Activated CD8-positive, alpha-beta T cell treated with anti-CD3 and anti-CD28 coated beads for 36 hours (primary cell): ENCODE results near the gene LIMD2. TPM values are rescaled to one million over a fixed set of nuclear protein-coding genes. Genes with fewer than 3 reads are reported as not detected.

Experiments used
- ATAC-seq: fragments of 200-7000 bp; cut with Tn5 transposase; one replicate; pipeline ENCODE4 v1.10.0; 2021; ENCODE audit warnings: mild to moderate bottlenecking, moderate library complexity
- CTCF ChIA-PET: fragments of 350-600 bp; sonication (Branson Sonifier 250); formaldehyde crosslinking; loops from one replicate; lab custom pipeline; 2021; ENCODE audit warnings: antibody characterized with exemption; lab: Charles Lee
- POLR2A ChIA-PET: fragments of 350-600 bp; sonication (Branson Sonifier 250); formaldehyde crosslinking; loops from one replicate; lab custom pipeline; 2021; ENCODE audit warnings: antibody characterized with exemption; lab: Charles Lee
- DNase-seq: peaks from one replicate; pipeline ENCODE4 v3.0.0-alpha.2; 2020
- H3K27ac Mint-ChIP-seq: one replicate; pipeline ENCODE4 v1.8.0; 2021; ENCODE audit warnings: mild to moderate bottlenecking, mixed read lengths
- H3K27me3 Mint-ChIP-seq: one replicate; pipeline ENCODE4 v1.8.0; 2021; ENCODE audit warnings: mixed read lengths
- H3K36me3 Mint-ChIP-seq: one replicate; pipeline ENCODE4 v1.8.0; 2021; ENCODE audit warnings: low read depth, mixed read lengths
- H3K4me1 Mint-ChIP-seq: one replicate; pipeline ENCODE4 v1.8.0; 2021; ENCODE audit warnings: low read depth, mixed read lengths
- H3K4me3 Mint-ChIP-seq: one replicate; pipeline ENCODE4 v1.8.0; 2021; ENCODE audit warnings: mild to moderate bottlenecking, moderate library complexity, mixed read lengths
- H3K9me3 Mint-ChIP-seq: one replicate; pipeline ENCODE4 v1.8.0; 2021; ENCODE audit warnings: mixed read lengths
- intact Hi-C: fragments of 100-400 bp; cut with micrococcal nuclease; formaldehyde crosslinking; loops from one replicate; pipeline ENCODE4 v1.10.0; 2022
- total RNA-seq, 2 experiments: library from RNA; stranded (reverse); gene quantifications; one replicate each; pipeline ENCODE4 v1.2.3, GENCODE V29; 2021
- TF ChIP-seq, protein P1 (sequence below): fragments of 200-600 bp; IDR thresholded peaks from one replicate; pipeline ENCODE4 v1.8.0; 2022; ENCODE audit warnings: antibody characterized with exemption, mild to moderate bottlenecking

Gene LIMD2
- total RNA-seq, 2 experiments from 2014 or later = 143 to 145 TPM

DNA sequence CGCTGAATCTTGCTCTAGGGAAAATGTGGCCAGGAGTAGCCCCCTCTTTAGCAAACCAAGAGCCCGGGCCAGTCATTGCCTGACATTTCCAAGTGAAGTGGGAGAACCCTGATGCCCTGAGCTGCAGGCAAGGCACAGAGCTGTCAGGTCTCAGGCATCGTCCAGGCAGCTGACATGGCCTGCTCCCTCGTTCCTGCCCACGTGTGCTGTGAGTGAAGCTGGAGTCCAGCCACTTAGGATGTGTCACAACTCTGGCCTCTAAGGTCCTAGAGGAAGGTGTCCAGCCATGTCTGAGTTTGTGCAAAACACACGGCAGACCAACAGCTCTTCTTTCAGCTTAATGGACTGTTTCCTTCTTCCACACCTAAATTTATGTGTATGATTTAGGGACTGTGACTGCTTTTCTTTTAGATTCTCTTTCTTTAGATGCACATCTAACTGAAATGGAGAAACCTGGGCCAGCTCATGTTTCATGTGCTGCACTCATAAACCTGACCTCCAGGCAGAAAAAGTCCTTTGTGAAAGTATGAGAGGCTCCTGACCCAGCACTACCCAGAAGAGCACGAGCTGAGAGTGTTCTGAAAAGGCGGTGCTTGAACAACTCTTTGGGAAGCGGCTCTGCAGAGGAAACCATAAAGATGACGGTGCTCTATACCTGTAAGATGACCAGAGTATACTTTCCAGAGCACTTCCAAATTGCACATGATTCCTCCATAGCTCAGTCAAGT lies 14.8 kb upstream of the LIMD2 start:
- H3K4me1 Mint-ChIP-seq = peaks cover 9% of the 10 kb centered on the region
- H3K27me3 Mint-ChIP-seq = no peaks in the 10 kb centered on the region
- peaks cover 12% of the 10 kb centered on the region for H3K36me3 Mint-ChIP-seq
- DNase-seq (no peak), ATAC-seq (no peak)
- ChIA-PET POLR2A (interaction anchor here (0.8 to 1.6 kb wide), 3 partner anchors 13 to 26 kb away, joined by 3 to 4 read pairs (median 4); no protein-coding TSS in a partner anchor), CTCF (interaction anchor here (0.8 kb wide), 2 partner anchors 104 to 134 kb away, joined by 3 read pairs; no protein-coding TSS in a partner anchor)
- H3K4me3 Mint-ChIP-seq = no peak overlapping the region
- intact Hi-C loops = no loop called here
- TF ChIP-seq, protein P1, sequence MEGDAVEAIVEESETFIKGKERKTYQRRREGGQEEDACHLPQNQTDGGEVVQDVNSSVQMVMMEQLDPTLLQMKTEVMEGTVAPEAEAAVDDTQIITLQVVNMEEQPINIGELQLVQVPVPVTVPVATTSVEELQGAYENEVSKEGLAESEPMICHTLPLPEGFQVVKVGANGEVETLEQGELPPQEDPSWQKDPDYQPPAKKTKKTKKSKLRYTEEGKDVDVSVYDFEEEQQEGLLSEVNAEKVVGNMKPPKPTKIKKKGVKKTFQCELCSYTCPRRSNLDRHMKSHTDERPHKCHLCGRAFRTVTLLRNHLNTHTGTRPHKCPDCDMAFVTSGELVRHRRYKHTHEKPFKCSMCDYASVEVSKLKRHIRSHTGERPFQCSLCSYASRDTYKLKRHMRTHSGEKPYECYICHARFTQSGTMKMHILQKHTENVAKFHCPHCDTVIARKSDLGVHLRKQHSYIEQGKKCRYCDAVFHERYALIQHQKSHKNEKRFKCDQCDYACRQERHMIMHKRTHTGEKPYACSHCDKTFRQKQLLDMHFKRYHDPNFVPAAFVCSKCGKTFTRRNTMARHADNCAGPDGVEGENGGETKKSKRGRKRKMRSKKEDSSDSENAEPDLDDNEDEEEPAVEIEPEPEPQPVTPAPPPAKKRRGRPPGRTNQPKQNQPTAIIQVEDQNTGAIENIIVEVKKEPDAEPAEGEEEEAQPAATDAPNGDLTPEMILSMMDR = no peak
- H3K27ac Mint-ChIP-seq = no peak overlapping the region
- no peaks in the 10 kb centered on the region for H3K9me3 Mint-ChIP-seq

DNA sequence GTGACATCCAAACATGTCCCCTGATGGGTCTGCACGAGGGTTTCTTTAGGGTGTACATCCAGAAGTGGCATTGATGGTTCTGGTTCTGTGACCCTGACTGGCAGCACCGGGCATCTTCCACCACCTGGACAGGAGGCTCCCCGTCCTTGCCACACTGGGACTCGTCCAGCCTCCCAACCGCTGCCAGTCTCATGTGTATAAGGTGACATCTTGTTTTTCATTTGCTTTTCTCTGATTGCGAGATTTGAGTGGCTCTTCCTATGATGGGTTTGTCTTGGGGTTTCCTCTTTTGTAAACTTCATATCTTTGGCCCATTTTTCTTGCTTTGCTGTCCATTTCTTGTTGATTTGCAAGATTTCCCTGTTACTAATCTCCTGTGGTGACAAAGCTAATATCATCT lies 9.2 kb upstream of the LIMD2 start:
- TF ChIP-seq, protein P1 = no peak
- ChIA-PET CTCF (interaction anchor here (0.9 to 3.4 kb wide), 6 partner anchors 12 to 274 kb away, joined by 3 to 28 read pairs (median 3); no protein-coding TSS in a partner anchor), POLR2A (interaction anchor here (1.3 to 2.0 kb wide), 4 partner anchors 8 to 15 kb away, joined by 4 to 15 read pairs (median 8); partner anchors contain the start of gene LIMD2)
- intact Hi-C loops = loop anchor here (5.0 kb wide), 1 partner anchor 33 kb away; the partner anchor contains the start of gene STRADA
- ATAC-seq (no peak), DNase-seq (no peak)
- no peaks in the 10 kb centered on the region for H3K9me3 Mint-ChIP-seq
- peak overlapping the region; percentile 68 for H3K27ac Mint-ChIP-seq
- peaks cover 29% of the 10 kb centered on the region for H3K36me3 Mint-ChIP-seq
- H3K27me3 Mint-ChIP-seq = no peaks in the 10 kb centered on the region
- H3K4me3 Mint-ChIP-seq = no peak overlapping the region
- peaks cover 57% of the 10 kb centered on the region for H3K4me1 Mint-ChIP-seq

DNA sequence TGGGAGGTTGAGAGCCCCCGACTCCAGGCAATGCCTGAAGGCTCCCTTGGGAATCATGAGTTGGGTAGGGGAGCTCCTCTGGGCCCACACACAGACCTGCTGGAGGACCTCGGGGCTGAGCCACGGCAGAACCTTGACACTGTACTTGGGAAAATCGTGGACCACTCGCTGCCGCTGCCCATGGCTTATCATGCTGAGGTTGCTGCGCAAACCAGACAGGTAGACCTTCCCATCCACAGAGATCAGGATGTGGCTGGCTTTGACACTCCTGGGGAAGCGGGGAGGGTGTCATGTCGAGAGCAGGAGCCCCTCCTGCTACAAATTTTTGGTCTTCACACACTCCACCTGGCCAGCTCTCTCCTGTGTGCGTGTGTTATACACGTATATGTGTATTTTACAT lies 7.2 kb upstream of the LIMD2 start:
- Mint-ChIP-seq H3K4me3 (no peak overlapping the region), H3K4me1 (peaks cover 76% of the 10 kb centered on the region), H3K27me3 (no peaks in the 10 kb centered on the region), H3K9me3 (no peaks in the 10 kb centered on the region), H3K36me3 (peaks cover 46% of the 10 kb centered on the region), H3K27ac (peak overlapping the region; percentile 81)
- CTCF ChIA-PET = interaction anchor here (0.8 to 2.3 kb wide), 4 partner anchors 9 to 142 kb away, joined by 3 to 10 read pairs (median 4); partner anchors contain the start of gene MAP3K3
- DNase-seq (no peak), ATAC-seq (no peak)
- TF ChIP-seq, protein P1 = no peak
- POLR2A ChIA-PET = interaction anchor here (0.6 to 2.9 kb wide), 5 partner anchors 10 to 66 kb away, joined by 4 to 28 read pairs (median 4); partner anchors contain the start of genes CCDC47 and DDX42
- intact Hi-C loops = loop anchor here (5.0 kb wide), 1 partner anchor 35 kb away; the partner anchor contains the start of gene STRADA

DNA sequence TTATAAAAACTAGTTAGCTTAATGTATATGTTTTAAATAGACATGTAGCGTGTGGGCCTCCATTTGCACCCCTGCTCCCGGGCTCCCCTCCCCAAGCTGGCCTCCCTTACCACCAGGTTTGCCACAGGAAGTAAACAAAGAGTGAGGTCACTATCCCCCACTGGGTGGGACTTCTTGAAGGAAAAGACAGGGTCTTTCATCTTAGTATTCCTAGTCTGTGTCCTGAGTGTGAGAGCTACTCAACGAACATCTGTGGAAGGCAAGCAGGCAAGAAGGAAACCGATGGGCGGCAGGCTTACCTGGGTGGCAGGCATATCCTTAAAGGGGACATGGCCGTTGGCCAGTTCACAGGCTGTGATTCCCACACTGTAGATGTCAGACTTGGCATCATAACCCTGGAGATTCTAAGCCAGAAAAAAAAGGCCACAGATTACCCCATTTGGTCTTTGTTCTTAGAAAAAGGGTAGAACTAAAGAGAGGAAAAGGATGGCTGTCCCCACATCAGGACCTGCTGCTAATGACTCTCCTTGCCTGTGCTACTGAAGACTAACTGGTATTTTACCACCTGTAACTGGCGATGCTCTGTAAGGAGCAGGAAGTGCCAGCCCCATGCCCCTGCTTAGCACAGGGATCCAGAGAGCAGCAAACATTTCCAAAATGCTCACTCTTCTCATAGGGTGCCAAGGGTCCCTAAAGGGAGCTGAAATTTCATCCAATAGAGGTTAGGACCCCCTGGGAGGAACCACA lies 6.6 kb upstream of the LIMD2 start:
- Mint-ChIP-seq H3K4me1 (peaks cover 78% of the 10 kb centered on the region), H3K9me3 (no peaks in the 10 kb centered on the region), H3K4me3 (peak overlapping the region; percentile 14), H3K27ac (peak overlapping the region; percentile 81), H3K36me3 (peaks cover 50% of the 10 kb centered on the region), H3K27me3 (no peaks in the 10 kb centered on the region)
- no peak for DNase-seq
- TF ChIP-seq, protein P1 = no peak
- POLR2A ChIA-PET = interaction anchor here (0.6 to 2.9 kb wide), 9 partner anchors 10 to 135 kb away, joined by 3 to 28 read pairs (median 4); partner anchors contain the start of genes CCDC47 and DDX42
- intact Hi-C loops = loop anchor here (5.0 kb wide), 1 partner anchor 36 kb away; the partner anchor contains the start of gene STRADA
- CTCF ChIA-PET = interaction anchor here (0.8 to 2.3 kb wide), 7 partner anchors 8 to 282 kb away, joined by 3 to 10 read pairs (median 3); no protein-coding TSS in a partner anchor
- no peak for ATAC-seq
